ENCODE data around the gene TTLL3.
A peak's percentile ranks its signal among the peaks of the same experiment; 100 is the strongest.
"Not testable (repeated sequence)": the region's sequence is repeated elsewhere in the genome, so short reads cannot be mapped to it uniquely, and the experiment has no call there.

Gene TTLL3

GRCh38 chr3:9843715-9844438, 33.8 kb downstream of the TTLL3 start, which contains the start of gene RPUSD3:
Gene RPUSD3, minus strand, starts transcription at chr3:9844008. Its CDS starts 18 bp downstream, at chr3:9843990.
- peak; percentile 76 for DNase-seq

- no peak for DNase-seq
Observed at GRCh38 chr3:9846231-9846630, 36.2 kb downstream of the TTLL3 start.

GRCh38 chr3:9846931-9847488, 36.9 kb downstream of the TTLL3 start:
- DNase-seq = no peak

- DNase-seq = not testable (repeated sequence)
Observed at GRCh38 chr3:9847870-9848269, 37.8 kb downstream of the TTLL3 start.

- DNase-seq = not testable (repeated sequence)
Observed at GRCh38 chr3:9848860-9849259, 38.8 kb downstream of the TTLL3 start.

GRCh38 chr3:9851383-9851782, 41.3 kb downstream of the TTLL3 start:
- not testable (repeated sequence) for DNase-seq

GRCh38 chr3:9851926-9852325, 41.9 kb downstream of the TTLL3 start:
- not testable (repeated sequence) for DNase-seq

- DNase-seq = no peak
Observed at GRCh38 chr3:9852528-9852927, 42.5 kb downstream of the TTLL3 start.

- not testable (repeated sequence) for DNase-seq
Observed at GRCh38 chr3:9854291-9854940, 44.4 kb downstream of the TTLL3 start.

- DNase-seq = no peak
Observed at GRCh38 chr3:9855594-9855993, 45.5 kb downstream of the TTLL3 start.

GRCh38 chr3:9859530-9860025, 49.5 kb downstream of the TTLL3 start:
- no peak for DNase-seq

- no peak for DNase-seq
Observed at GRCh38 chr3:9861201-9861600, 51.1 kb downstream of the TTLL3 start.

GRCh38 chr3:9861626-9862130, 51.6 kb downstream of the TTLL3 start:
- DNase-seq = no peak

GRCh38 chr3:9862391-9863057, 52.5 kb downstream of the TTLL3 start:
- DNase-seq = no peak

- no peak for DNase-seq
Observed at GRCh38 chr3:9863058-9863772, 53.2 kb downstream of the TTLL3 start.

GRCh38 chr3:9864200-9864927, 54.3 kb downstream of the TTLL3 start:
- DNase-seq = no peak

- DNase-seq = not testable (repeated sequence)
Observed at GRCh38 chr3:9865125-9865637, 55.1 kb downstream of the TTLL3 start.

GRCh38 chr3:9866639-9867038, 56.6 kb downstream of the TTLL3 start:
- no peak for DNase-seq

- DNase-seq = no peak
Observed at GRCh38 chr3:9867106-9867505, 57.0 kb downstream of the TTLL3 start.

- DNase-seq = no peak
Observed at GRCh38 chr3:9869955-9870354, 59.9 kb downstream of the TTLL3 start.

- DNase-seq = no peak
Observed at GRCh38 chr3:9870978-9871377, 60.9 kb downstream of the TTLL3 start.

Data from NCI-H1436 (cell line).